CD4-positive, CD25-positive, alpha-beta regulatory T cell (primary cell): Measurements from ENCODE around the gene TTLL1. TPM values are rescaled to one million over a fixed set of nuclear protein-coding genes. Genes with fewer than 3 reads are reported as not detected.
"Not testable (repeated sequence)": the region's sequence is repeated elsewhere in the genome, so short reads cannot be mapped to it uniquely, and the experiment has no call there.

Experiments used
- ATAC-seq, 2 donors: fragments of 150-1000 bp; cut with Tn5 transposase; one replicate each; pipeline ENCODE4 v1.10.0; 2021; ENCODE audit warnings: low read depth in 2 of 2, moderate number of reproducible peaks in 2 of 2, moderate library complexity in 1 of 2
- DNase-seq, 3 donors: peaks; one replicate each; pipeline versions ENCODE4 v3.0.0 to v3.0.0-alpha.2; 2012 to 2022; ENCODE audit warnings: mixed read lengths in 1 of 3
- H3K27ac ChIP-seq: one replicate; pipeline ENCODE4 v1.7.0; 2013; ENCODE audit warnings: mild to moderate bottlenecking, low read length; ENCODE audit not compliant: insufficient read depth, poor library complexity, severe bottlenecking
- H3K27me3 ChIP-seq: one replicate; pipeline ENCODE4 v1.7.0; 2013; ENCODE audit warnings: low read length; ENCODE audit not compliant: control insufficient read depth, insufficient read depth
- H3K36me3 ChIP-seq: one replicate; pipeline ENCODE4 v1.7.0; 2013; ENCODE audit warnings: mild to moderate bottlenecking, low read length, moderate library complexity; ENCODE audit not compliant: control insufficient read depth, insufficient read depth
- H3K4me1 ChIP-seq: 2 replicates; pipeline ENCODE4 v1.7.0; 2013; ENCODE audit warnings: mild to moderate bottlenecking, low read length; ENCODE audit not compliant: insufficient read depth, control insufficient read depth, poor library complexity, severe bottlenecking
- H3K4me3 ChIP-seq: one replicate; pipeline ENCODE4 v1.7.0; 2013; ENCODE audit warnings: low read depth, mild to moderate bottlenecking, low read length, moderate library complexity
- H3K9me3 ChIP-seq, 2 experiments: 1 replicate in 1 of 2; 2 replicates in 1 of 2; pipeline ENCODE4 v1.7.0; 2013; ENCODE audit warnings: low read length in 2 of 2, mild to moderate bottlenecking in 1 of 2, moderate library complexity in 1 of 2; ENCODE audit not compliant: control insufficient read depth in 2 of 2
- H3K27ac Mint-ChIP-seq, 3 donors: one replicate each; pipeline ENCODE4 v1.8.0; 2020 to 2022; ENCODE audit warnings: mild to moderate bottlenecking in 3 of 3, mixed read lengths in 3 of 3, moderate library complexity in 2 of 3
- H3K27me3 Mint-ChIP-seq: one replicate; pipeline ENCODE4 v1.8.0; 2022; ENCODE audit warnings: mild to moderate bottlenecking, mixed read lengths
- H3K36me3 Mint-ChIP-seq: one replicate; pipeline ENCODE4 v1.8.0; 2020; ENCODE audit warnings: mixed read lengths
- H3K4me1 Mint-ChIP-seq, 4 donors: one replicate each; pipeline ENCODE4 v1.8.0; 2020 to 2022; ENCODE audit warnings: mixed read lengths in 4 of 4, mild to moderate bottlenecking in 1 of 4
- H3K4me3 Mint-ChIP-seq, 4 donors: one replicate each; pipeline ENCODE4 v1.8.0; 2020 to 2022; ENCODE audit warnings: mild to moderate bottlenecking in 4 of 4, mixed read lengths in 4 of 4, moderate library complexity in 3 of 4
- H3K9me3 Mint-ChIP-seq, 7 donors: one replicate each; pipeline ENCODE4 v1.8.0; 2020 to 2022; ENCODE audit warnings: mixed read lengths in 7 of 7, mild to moderate bottlenecking in 3 of 7, moderate library complexity in 2 of 7
- polyA plus RNA-seq, 4 donors: library from polyadenylated mRNA; unstranded; fragments of 300-500 nt; fragmentation: Illumina TruSeq; gene quantifications; one replicate each; pipeline ENCODE4 v1.2.3, GENCODE V29; 2021
- total RNA-seq: library from RNA; stranded (reverse); gene quantifications from one replicate; pipeline ENCODE4 v1.2.3, GENCODE V29; 2022

The TTLL1 gene
- total and polyA plus RNA-seq, 5 donors from 2014 or later = 4.2 to 8.1 (median 7.9) TPM

DNA sequence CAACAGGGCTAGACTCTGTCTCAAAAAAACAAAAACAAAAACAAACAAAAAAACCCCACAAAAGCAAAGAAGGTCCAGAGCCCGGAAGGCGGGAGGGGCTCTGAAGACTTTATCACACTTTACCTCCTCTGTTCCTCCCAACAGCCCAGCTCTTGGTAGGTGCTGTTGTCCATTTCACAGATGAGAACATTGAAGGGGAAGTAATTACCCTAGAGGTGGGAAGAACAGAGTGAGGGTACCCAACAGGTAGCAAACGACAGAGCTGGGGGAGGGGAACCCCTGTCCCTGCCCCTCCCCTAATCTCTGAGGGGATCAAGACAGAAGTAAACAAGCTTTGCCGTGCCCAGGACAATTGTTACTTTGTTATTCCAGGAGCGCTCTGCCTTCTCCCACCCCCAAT lies 20.3 kb upstream of the TTLL1 start:
- H3K4me1 ChIP-seq = peaks cover 18% of the 10 kb centered on the region
- Mint-ChIP-seq H3K27ac (no peak overlapping the region), H3K4me3 (peak overlapping the region; percentile 3 to 73 (median 60)), H3K9me3 (no peaks in the 10 kb centered on the region), H3K36me3 (no peaks in the 10 kb centered on the region), H3K27me3 (peaks cover 4% of the 10 kb centered on the region), H3K4me1 (peaks cover 0 to 11% (median 4%) of the 10 kb centered on the region in 4 donors)
- H3K27ac ChIP-seq = no peak overlapping the region
- H3K27me3 ChIP-seq = no peaks in the 10 kb centered on the region
- H3K4me3 ChIP-seq = no peak overlapping the region
- no peaks in the 10 kb centered on the region for H3K9me3 ChIP-seq
- H3K36me3 ChIP-seq = no peaks in the 10 kb centered on the region
- DNase-seq (no peak), ATAC-seq (no peak)

- no peaks in the 10 kb centered on the region for H3K36me3 ChIP-seq
- H3K9me3 ChIP-seq = no peaks in the 10 kb centered on the region
- no peak overlapping the region for H3K4me3 ChIP-seq
- no peaks in the 10 kb centered on the region for H3K27me3 ChIP-seq
- ATAC-seq (no peak), DNase-seq (no peak)
- H3K4me3 Mint-ChIP-seq = peak overlapping the region in 1 of 4 donors; percentile 6
- peaks cover 23% of the 10 kb centered on the region for H3K4me1 ChIP-seq
- H3K27me3 Mint-ChIP-seq = no peaks in the 10 kb centered on the region
- H3K36me3 Mint-ChIP-seq = no peaks in the 10 kb centered on the region
- H3K9me3 Mint-ChIP-seq = no peaks in the 10 kb centered on the region
- peaks cover 5 to 20% (median 9%) of the 10 kb centered on the region in 4 donors for H3K4me1 Mint-ChIP-seq
- H3K27ac ChIP-seq = no peak overlapping the region
- no peak overlapping the region for H3K27ac Mint-ChIP-seq
These were observed 17.1 kb upstream of the TTLL1 start for GRCh38 chr22:43106302-43106701.

DNA sequence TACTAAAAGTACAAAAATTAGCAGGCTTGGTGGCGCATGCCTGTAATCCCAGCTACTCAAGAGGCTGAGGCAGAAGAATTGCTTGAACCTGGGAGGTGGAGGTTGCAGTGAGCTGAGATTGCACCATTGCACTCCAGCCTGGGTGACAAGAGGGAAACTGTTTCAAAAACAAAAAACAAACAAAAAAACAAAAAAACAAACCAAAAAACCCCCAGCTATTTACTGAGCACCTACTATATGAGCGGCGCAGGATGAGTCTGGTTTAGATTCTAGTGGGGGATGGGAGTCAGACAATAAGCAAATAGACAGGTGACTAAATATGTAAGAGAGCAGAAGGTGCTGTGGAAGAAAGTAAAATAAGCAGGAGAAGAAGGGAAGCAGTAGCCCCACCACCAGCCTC lies 15.8 kb upstream of the TTLL1 start:
- H3K36me3 ChIP-seq, H3K36me3 Mint-ChIP-seq, H3K27me3 Mint-ChIP-seq, H3K27me3 ChIP-seq, H3K27ac Mint-ChIP-seq, H3K9me3 ChIP-seq, H3K4me3 ChIP-seq, DNase-seq, H3K4me3 Mint-ChIP-seq, ATAC-seq, H3K27ac ChIP-seq, H3K9me3 Mint-ChIP-seq: not testable (repeated sequence)
- peaks cover 11% of the 10 kb centered on the region for H3K4me1 ChIP-seq
- H3K4me1 Mint-ChIP-seq = peaks cover 4 to 16% (median 6%) of the 10 kb centered on the region in 4 donors

DNA sequence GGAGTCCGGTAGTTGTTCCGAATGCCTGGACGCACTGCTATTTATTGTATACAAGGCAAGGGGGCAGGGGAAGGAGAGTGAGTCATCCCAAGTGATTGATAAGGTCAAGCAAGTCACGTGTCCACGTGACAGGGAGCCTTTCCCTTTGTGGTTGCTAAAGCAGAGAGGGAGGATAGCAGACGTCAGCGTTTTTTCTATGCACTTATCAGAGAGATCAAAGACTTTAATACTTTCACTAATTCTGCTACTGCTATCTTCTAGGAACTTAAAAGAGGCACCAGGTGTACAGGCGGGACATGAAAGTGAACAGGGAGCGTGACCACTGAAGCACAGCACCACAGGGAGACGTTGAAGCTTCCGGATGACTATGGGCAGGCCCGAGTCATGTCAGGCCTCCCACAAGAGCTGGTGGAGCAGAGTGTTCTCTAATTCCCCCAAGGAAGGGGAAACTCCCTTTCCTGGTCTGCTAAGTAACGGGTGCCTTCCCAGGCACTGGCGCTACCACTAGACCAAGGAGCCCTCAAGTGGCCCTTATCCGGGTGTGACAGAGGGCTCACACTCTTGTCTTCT lies 14.9 kb upstream of the TTLL1 start:
- ATAC-seq (peak; percentile 73 to 84), DNase-seq (peak in 2 of 3 donors; percentile 25 to 86)
- H3K9me3 ChIP-seq, H3K36me3 Mint-ChIP-seq, H3K9me3 Mint-ChIP-seq, H3K27me3 ChIP-seq, H3K27me3 Mint-ChIP-seq, H3K36me3 ChIP-seq: not testable (repeated sequence)
- H3K27ac Mint-ChIP-seq = peak overlapping the region; percentile 57 to 82 (median 67)
- Histone ChIP-seq H3K27ac (peak overlapping the region; percentile 14), H3K4me1 (peaks cover 10% of the 10 kb centered on the region), H3K4me3 (peak overlapping the region; percentile 37)
- peak overlapping the region in 1 of 4 donors; percentile 27 for H3K4me3 Mint-ChIP-seq
- H3K4me1 Mint-ChIP-seq = peaks cover 4 to 16% (median 6%) of the 10 kb centered on the region in 4 donors

- H3K27me3 ChIP-seq = no peaks in the 10 kb centered on the region
- ATAC-seq (no peak), DNase-seq (no peak)
- H3K27ac ChIP-seq = no peak overlapping the region
- Mint-ChIP-seq H3K9me3 (peaks cover 0 to 3% (median 0%) of the 10 kb centered on the region in 7 donors), H3K27ac (no peak overlapping the region), H3K36me3 (no peaks in the 10 kb centered on the region), H3K4me1 (peaks cover 4 to 14% (median 6%) of the 10 kb centered on the region in 4 donors), H3K4me3 (no peak overlapping the region), H3K27me3 (no peaks in the 10 kb centered on the region)
- no peak overlapping the region for H3K4me3 ChIP-seq
- peaks cover 10% of the 10 kb centered on the region for H3K4me1 ChIP-seq
- peaks cover 0 to 7% of the 10 kb centered on the region in 2 experiments for H3K9me3 ChIP-seq
- H3K36me3 ChIP-seq = no peaks in the 10 kb centered on the region
These were observed 12.1 kb upstream of the TTLL1 start for GRCh38 chr22:43101306-43101705.

DNA sequence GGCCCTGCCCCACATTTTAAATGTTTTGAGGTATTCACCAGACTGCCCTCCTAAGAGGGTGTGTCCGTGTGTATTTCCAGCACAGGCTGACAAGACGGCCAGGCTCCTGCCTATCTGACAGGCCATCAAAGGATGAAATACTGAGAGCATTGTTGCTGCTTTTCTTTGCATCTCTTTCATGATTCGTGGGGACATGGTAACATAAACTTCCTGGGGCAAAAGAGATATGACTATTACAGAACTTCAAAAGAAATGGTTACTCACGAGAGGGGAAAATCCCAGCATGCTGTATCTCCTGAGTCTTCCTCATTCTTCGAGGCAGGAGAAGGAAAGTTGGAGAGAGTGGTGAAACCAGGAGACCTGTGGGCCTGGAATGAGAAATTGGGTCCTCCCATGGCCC lies 11.0 kb upstream of the TTLL1 start:
- no peak for DNase-seq
- ATAC-seq = no peak
- Histone ChIP-seq H3K27ac (no peak overlapping the region), H3K4me1 (peaks cover 10% of the 10 kb centered on the region), H3K9me3 (peaks cover 0 to 8% of the 10 kb centered on the region in 2 experiments), H3K4me3 (no peak overlapping the region), H3K27me3 (no peaks in the 10 kb centered on the region), H3K36me3 (no peaks in the 10 kb centered on the region)
- no peaks in the 10 kb centered on the region for H3K27me3 Mint-ChIP-seq
- H3K27ac Mint-ChIP-seq = peak overlapping the region in 1 of 3 donors; percentile 1
- H3K36me3 Mint-ChIP-seq = no peaks in the 10 kb centered on the region
- peaks cover 4 to 14% (median 6%) of the 10 kb centered on the region in 4 donors for H3K4me1 Mint-ChIP-seq
- H3K9me3 Mint-ChIP-seq = peaks cover 0 to 4% (median 3%) of the 10 kb centered on the region in 7 donors
- H3K4me3 Mint-ChIP-seq = no peak overlapping the region

GRCh38 chr22:43099095-43099494 lies 9.9 kb upstream of the TTLL1 start:
- Mint-ChIP-seq H3K27ac (no peak overlapping the region), H3K4me3 (no peak overlapping the region), H3K4me1 (peaks cover 4 to 8% (median 4%) of the 10 kb centered on the region in 4 donors), H3K27me3 (no peaks in the 10 kb centered on the region), H3K36me3 (no peaks in the 10 kb centered on the region), H3K9me3 (peaks cover 0 to 4% (median 3%) of the 10 kb centered on the region in 7 donors)
- H3K27me3 ChIP-seq = no peaks in the 10 kb centered on the region
- no peak overlapping the region for H3K4me3 ChIP-seq
- no peak overlapping the region for H3K27ac ChIP-seq
- peaks cover 0 to 8% of the 10 kb centered on the region in 2 experiments for H3K9me3 ChIP-seq
- H3K4me1 ChIP-seq = peaks cover 6% of the 10 kb centered on the region
- no peak for ATAC-seq
- H3K36me3 ChIP-seq = no peaks in the 10 kb centered on the region
- no peak for DNase-seq

DNA sequence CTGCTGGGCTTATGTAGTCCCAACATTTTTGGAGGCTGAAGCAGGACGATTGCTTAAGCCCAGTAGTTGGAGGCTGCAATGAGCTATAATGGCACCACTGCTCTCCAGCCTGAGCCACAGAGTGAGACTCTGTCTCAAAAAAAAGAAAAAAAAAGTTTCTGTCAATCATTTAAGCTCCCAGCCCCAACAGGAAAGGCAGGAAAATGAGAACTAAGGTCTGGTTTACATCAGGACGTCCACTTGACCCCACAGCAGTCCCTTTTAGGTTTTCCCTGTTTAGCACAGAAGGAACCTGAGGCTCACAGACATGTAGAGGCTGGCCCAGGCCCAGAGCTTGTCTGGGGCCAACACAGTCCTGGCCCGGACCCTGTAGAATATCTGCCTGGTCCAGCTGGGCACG lies 9.2 kb upstream of the TTLL1 start:
- no peak overlapping the region for H3K27ac Mint-ChIP-seq
- peaks cover 0 to under 1% (median 0%) of the 10 kb centered on the region in 4 donors for H3K4me1 Mint-ChIP-seq
- Histone ChIP-seq H3K4me3 (no peak overlapping the region), H3K27ac (no peak overlapping the region), H3K9me3 (peaks cover 0 to 8% of the 10 kb centered on the region in 2 experiments), H3K36me3 (no peaks in the 10 kb centered on the region), H3K27me3 (no peaks in the 10 kb centered on the region), H3K4me1 (no peaks in the 10 kb centered on the region)
- H3K27me3 Mint-ChIP-seq = no peaks in the 10 kb centered on the region
- DNase-seq (no peak), ATAC-seq (no peak)
- peaks cover 0 to 4% (median 3%) of the 10 kb centered on the region in 7 donors for H3K9me3 Mint-ChIP-seq
- no peaks in the 10 kb centered on the region for H3K36me3 Mint-ChIP-seq
- no peak overlapping the region for H3K4me3 Mint-ChIP-seq
